Measurements from ENCODE around the gene PRKCQ.

DNA sequence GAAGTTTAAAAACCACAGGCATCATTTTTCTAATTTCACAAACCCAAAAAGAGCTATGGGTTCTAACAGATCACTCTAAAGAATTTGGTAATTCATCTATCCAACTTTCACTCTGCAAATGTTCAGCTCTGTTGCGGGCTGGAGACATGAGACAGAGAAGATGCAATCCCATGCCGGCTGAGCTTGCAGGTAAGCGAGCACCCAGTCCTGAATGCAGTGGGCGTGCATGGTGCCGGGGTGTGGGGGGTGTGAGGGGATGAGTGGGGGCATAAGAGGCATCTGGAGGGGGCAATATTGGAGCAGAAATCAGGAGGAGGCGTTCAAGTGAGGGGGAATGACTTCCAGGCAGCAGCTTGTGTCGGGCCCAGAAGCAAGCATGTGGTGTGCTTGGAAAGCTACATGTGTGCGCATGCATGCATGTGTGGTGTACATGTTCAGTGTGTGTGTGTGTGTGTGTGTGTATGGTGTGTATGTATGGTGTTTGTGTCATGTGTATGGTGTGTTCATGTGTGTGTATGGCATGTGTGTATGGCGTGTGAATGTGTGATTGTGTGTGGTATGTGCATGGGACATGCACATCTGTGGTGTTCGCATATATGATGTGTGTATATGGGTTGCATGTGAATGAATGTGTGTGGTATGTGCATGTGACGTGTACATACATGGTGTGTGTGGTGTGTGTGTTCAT is 172.9 kb downstream of the PRKCQ start:
- TF ChIP-seq, protein P1, sequence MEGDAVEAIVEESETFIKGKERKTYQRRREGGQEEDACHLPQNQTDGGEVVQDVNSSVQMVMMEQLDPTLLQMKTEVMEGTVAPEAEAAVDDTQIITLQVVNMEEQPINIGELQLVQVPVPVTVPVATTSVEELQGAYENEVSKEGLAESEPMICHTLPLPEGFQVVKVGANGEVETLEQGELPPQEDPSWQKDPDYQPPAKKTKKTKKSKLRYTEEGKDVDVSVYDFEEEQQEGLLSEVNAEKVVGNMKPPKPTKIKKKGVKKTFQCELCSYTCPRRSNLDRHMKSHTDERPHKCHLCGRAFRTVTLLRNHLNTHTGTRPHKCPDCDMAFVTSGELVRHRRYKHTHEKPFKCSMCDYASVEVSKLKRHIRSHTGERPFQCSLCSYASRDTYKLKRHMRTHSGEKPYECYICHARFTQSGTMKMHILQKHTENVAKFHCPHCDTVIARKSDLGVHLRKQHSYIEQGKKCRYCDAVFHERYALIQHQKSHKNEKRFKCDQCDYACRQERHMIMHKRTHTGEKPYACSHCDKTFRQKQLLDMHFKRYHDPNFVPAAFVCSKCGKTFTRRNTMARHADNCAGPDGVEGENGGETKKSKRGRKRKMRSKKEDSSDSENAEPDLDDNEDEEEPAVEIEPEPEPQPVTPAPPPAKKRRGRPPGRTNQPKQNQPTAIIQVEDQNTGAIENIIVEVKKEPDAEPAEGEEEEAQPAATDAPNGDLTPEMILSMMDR (optimal IDR thresholded peaks at IDR 0.05 in 1 of 3, IDR thresholded peaks at IDR 0.05 in 1 of 3, conservative IDR thresholded peaks at IDR 0.05 in 1 of 3; ENCODE audit: extremely low read depth in 1 of 3, insufficient read depth in 2 of 3, low read length in 3 of 3) = no peak
- no peak for TF ChIP-seq EZH2 (IDR thresholded peaks at IDR 0.05; ENCODE audit: low read length)

All from keratinocyte (primary cell).